Activated naive CD8-positive, alpha-beta T cell treated with anti-CD3 and anti-CD28 coated beads for 36 hours (primary cell): ENCODE results near the gene LRP5. TPM values are rescaled to one million over a fixed set of nuclear protein-coding genes. Genes with fewer than 3 reads are reported as not detected.
"Not testable (repeated sequence)": the region's sequence is repeated elsewhere in the genome, so short reads cannot be mapped to it uniquely, and the experiment has no call there.

Experiments used
- DNase-seq: peaks from one replicate; pipeline ENCODE4 v3.0.0; 2021
- H3K27ac Mint-ChIP-seq: one replicate; pipeline ENCODE4 v1.8.0; 2022; ENCODE audit warnings: mild to moderate bottlenecking, moderate library complexity, mixed read lengths
- H3K27me3 Mint-ChIP-seq: one replicate; pipeline ENCODE4 v1.8.0; 2022; ENCODE audit warnings: mild to moderate bottlenecking, mixed read lengths
- H3K36me3 Mint-ChIP-seq: one replicate; pipeline ENCODE4 v1.8.0; 2021; ENCODE audit warnings: mild to moderate bottlenecking, mixed read lengths
- H3K4me1 Mint-ChIP-seq: one replicate; pipeline ENCODE4 v1.8.0; 2021; ENCODE audit warnings: mixed read lengths
- H3K4me3 Mint-ChIP-seq: one replicate; pipeline ENCODE4 v1.8.0; 2022; ENCODE audit warnings: mild to moderate bottlenecking, moderate library complexity, mixed read lengths
- H3K9me3 Mint-ChIP-seq: one replicate; pipeline ENCODE4 v1.8.0; 2022; ENCODE audit warnings: mixed read lengths
- total RNA-seq, 2 experiments: library from RNA; stranded (reverse); gene quantifications; one replicate each; pipeline ENCODE4 v1.2.3, GENCODE V29; 2021

The LRP5 gene
- total RNA-seq, 2 experiments from 2014 or later = 12.7 to 15.4 TPM

DNA sequence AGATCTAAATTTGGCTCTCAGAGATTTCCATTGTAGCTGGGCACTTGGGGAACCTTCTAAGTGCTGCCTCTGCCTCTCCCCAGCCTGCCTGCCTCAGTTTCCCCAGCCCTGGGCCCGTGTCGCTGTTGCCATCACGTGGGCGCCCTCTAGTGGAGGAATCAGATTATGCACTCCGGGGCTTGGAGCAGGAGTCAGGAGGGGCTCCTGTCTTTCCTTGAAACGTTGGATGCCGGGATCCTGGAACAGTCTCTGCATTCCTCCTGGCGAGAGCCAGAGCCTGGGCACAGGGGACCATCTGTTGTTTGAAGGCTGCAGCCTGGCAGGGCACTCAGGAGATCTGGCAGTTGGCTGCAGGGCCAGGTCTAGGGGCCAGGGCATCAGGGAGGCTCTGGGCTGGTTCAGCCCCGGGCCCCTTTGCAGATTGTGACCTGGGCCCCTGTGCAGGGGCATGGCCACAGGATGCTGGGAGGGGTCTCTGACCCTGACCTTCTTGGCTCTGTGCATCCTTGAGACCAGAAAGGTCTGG lies 71.6 kb downstream of the LRP5 start:
- no peaks in the 10 kb centered on the region for H3K27me3 Mint-ChIP-seq
- H3K9me3 Mint-ChIP-seq = no peaks in the 10 kb centered on the region
- no peak overlapping the region for H3K27ac Mint-ChIP-seq
- H3K4me3 Mint-ChIP-seq = no peak overlapping the region
- DNase-seq = peak; percentile 55
- H3K36me3 Mint-ChIP-seq = no peaks in the 10 kb centered on the region
- peaks cover 17% of the 10 kb centered on the region for H3K4me1 Mint-ChIP-seq

- Mint-ChIP-seq H3K4me3 (no peak overlapping the region), H3K4me1 (peaks cover 17% of the 10 kb centered on the region), H3K36me3 (no peaks in the 10 kb centered on the region), H3K27ac (no peak overlapping the region), H3K27me3 (no peaks in the 10 kb centered on the region), H3K9me3 (no peaks in the 10 kb centered on the region)
- no peak for DNase-seq
These were observed 72.2 kb downstream of the LRP5 start for GRCh38 chr11:68384530-68385081.

DNA sequence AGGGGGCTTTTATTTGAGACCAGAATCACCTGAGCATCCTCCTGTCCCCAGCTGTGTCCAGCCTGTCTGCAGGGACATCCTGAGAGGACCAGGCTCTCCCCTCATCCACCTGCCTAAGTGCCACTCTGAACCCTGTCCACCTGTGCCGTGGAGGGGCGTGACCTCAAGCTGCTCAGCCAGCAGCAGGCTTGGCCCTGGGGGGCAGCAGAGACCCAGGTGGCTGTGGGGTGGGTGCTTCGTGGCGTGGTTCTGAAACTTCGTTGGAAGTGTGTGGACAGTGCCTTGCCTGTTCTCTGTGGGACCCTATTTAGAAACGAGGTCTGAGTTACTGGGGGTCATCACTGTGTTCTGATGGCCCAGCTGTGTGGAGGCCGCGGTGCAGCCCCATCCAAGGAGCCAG lies 72.7 kb downstream of the LRP5 start:
- Mint-ChIP-seq H3K4me1 (peaks cover 12% of the 10 kb centered on the region), H3K9me3 (no peaks in the 10 kb centered on the region), H3K36me3 (no peaks in the 10 kb centered on the region), H3K4me3 (no peak overlapping the region), H3K27me3 (no peaks in the 10 kb centered on the region), H3K27ac (no peak overlapping the region)
- no peak for DNase-seq

- Mint-ChIP-seq H3K4me1 (peaks cover 2% of the 10 kb centered on the region), H3K4me3 (no peak overlapping the region), H3K9me3 (no peaks in the 10 kb centered on the region), H3K27me3 (no peaks in the 10 kb centered on the region), H3K27ac (no peak overlapping the region), H3K36me3 (no peaks in the 10 kb centered on the region)
- no peak for DNase-seq
These were observed 74.1 kb downstream of the LRP5 start for GRCh38 chr11:68386331-68386978.

GRCh38 chr11:68387840-68388239 lies 75.4 kb downstream of the LRP5 start:
- DNase-seq = no peak
- no peak overlapping the region for H3K27ac Mint-ChIP-seq
- no peak overlapping the region for H3K4me3 Mint-ChIP-seq
- no peaks in the 10 kb centered on the region for H3K9me3 Mint-ChIP-seq
- H3K4me1 Mint-ChIP-seq = peaks cover 2% of the 10 kb centered on the region
- H3K27me3 Mint-ChIP-seq = no peaks in the 10 kb centered on the region
- H3K36me3 Mint-ChIP-seq = no peaks in the 10 kb centered on the region

DNA sequence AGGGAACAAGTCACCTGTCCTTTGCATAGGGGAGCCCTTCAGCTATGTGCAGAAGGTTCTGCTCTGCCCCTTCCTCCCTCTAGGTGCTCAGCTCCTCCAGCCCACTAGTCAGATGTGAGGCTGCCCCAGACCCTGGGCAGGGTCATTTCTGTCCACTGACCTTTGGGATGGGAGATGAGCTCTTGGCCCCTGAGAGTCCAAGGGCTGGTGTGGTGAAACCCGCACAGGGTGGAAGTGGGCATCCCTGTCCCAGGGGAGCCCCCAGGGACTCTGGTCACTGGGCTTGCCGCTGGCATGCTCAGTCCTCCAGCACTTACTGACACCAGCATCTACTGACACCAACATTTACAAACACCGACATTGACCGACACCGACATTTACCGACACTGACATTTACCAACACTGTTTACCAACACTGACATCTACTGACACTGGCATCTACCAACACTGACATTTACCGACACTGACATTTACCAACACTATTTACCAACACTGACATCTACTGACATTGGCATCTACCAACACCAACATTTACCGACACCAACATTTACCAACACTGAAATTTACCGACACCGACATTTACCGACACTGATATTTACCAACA lies 76.3 kb downstream of the LRP5 start:
- no peak overlapping the region for H3K4me3 Mint-ChIP-seq
- H3K4me1 Mint-ChIP-seq = peaks cover 2% of the 10 kb centered on the region
- no peaks in the 10 kb centered on the region for H3K27me3 Mint-ChIP-seq
- DNase-seq = no peak
- H3K36me3 Mint-ChIP-seq = no peaks in the 10 kb centered on the region
- no peaks in the 10 kb centered on the region for H3K9me3 Mint-ChIP-seq
- no peak overlapping the region for H3K27ac Mint-ChIP-seq

DNA sequence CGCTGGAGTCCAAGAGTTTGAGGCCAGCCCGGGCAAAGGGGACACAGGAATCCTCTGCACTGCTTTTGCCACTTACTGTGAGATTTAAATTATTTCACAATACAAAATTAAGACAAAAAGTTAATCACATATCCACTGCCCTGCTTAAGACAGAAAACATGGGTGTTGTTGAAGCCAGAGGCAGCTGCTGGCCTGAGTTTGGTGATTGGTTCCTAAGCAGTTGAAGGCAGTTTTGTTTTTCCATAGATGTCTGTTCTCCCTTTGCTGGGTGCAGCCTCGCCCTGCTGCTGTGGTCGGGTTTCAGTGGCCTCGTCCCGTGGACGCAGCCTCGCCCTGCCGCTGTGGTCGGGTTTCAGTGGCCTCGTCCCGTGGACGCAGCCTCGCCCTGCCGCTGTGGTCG lies 77.9 kb downstream of the LRP5 start:
- Mint-ChIP-seq H3K27ac (no peak overlapping the region), H3K4me1 (no peaks in the 10 kb centered on the region), H3K27me3 (no peaks in the 10 kb centered on the region), H3K9me3 (no peaks in the 10 kb centered on the region), H3K36me3 (no peaks in the 10 kb centered on the region), H3K4me3 (no peak overlapping the region)
- DNase-seq = no peak

DNA sequence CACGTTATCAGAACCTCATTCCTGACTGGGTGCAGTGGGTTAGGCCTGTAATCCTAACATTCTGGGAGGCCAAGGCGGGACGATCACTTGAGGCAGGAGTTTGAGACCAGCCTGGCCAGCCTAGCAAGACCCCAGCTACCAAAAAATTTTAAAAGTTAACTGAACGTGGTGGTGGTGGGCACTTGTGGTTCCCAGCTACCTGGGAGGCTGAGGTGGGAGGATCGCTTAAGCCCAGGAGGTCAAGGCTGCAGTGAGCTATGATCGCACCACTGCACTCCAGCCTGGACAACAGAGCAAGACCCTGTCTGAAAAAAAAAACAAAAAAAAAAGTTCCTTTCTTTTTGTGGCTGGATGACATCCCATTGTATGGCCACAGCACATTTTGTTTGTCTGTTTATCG lies 80.4 kb downstream of the LRP5 start:
- H3K4me1 Mint-ChIP-seq = no peaks in the 10 kb centered on the region
- no peaks in the 10 kb centered on the region for H3K36me3 Mint-ChIP-seq
- no peak overlapping the region for H3K27ac Mint-ChIP-seq
- DNase-seq = no peak
- H3K27me3 Mint-ChIP-seq = no peaks in the 10 kb centered on the region
- no peaks in the 10 kb centered on the region for H3K9me3 Mint-ChIP-seq
- H3K4me3 Mint-ChIP-seq = no peak overlapping the region

DNA sequence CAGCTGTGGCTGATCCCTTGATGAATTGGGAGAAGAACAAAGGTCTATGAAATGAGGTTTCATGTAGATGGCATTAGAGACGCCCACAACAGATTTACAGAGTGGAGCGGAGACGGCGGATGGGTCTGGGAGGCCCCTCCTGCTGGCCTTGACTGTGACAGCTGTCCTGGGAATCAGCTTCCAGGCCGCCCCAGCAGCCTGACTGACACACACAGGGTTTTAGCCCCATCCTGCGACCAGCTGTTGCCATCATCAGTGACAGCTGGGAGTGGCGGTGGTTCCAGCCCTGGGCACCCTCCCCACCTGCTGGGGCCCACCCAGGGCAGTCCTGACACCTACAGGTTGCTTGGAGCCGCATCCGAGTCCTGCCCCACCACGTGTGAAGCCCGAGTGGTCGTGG lies 84.1 kb downstream of the LRP5 start:
- Mint-ChIP-seq H3K36me3 (no peaks in the 10 kb centered on the region), H3K27ac (no peak overlapping the region), H3K4me1 (no peaks in the 10 kb centered on the region), H3K27me3 (no peaks in the 10 kb centered on the region), H3K4me3 (no peak overlapping the region), H3K9me3 (no peaks in the 10 kb centered on the region)
- no peak for DNase-seq

GRCh38 chr11:68397256-68397655 lies 84.9 kb downstream of the LRP5 start:
- Mint-ChIP-seq H3K4me3 (no peak overlapping the region), H3K4me1 (no peaks in the 10 kb centered on the region), H3K9me3 (no peaks in the 10 kb centered on the region), H3K27me3 (no peaks in the 10 kb centered on the region), H3K36me3 (no peaks in the 10 kb centered on the region), H3K27ac (no peak overlapping the region)
- DNase-seq = no peak

DNA sequence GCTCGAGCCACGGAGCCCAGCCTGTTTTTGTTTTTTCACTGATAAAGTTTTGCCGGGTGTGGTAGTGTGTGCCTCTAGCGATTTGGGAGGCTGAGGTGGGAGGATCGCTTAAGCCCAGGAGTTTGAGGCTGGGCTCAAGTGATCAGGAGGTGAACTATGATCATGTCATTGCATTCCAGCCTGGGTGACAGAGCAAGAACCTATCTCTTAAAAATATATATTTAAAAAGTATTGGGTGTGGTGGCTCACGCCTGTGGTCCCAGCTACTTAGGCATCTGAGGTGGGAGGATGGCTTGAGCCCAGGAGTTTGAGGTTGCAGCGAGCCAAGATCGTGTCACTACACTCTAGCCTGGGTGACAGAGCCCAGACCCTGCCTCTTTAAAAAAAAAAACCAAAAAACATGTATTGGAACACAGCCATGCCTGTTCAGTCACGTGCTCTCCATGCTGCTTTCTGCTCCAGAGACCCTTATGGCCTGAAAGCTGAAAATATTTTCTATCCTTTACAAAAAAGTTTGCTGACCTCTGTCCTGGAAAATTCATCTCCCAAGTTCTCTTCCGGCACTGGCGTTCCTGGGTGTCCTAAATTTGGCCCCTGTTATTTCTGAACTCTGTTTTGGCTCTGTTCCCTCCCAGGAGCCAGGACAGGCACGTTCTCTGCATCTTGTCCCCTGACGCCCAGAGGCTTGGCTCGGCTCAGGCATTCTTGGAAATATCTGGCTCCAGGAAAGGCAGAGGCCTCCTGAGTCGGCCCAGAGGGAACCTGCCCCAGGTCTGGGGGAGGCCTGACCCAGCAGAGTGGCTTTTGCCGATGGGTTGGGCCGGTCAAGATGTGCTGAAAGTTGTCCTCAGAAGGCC lies 86.8 kb downstream of the LRP5 start:
- no peak for DNase-seq
- Mint-ChIP-seq H3K27ac (no peak overlapping the region), H3K36me3 (no peaks in the 10 kb centered on the region), H3K4me3 (no peak overlapping the region), H3K27me3 (no peaks in the 10 kb centered on the region), H3K9me3 (no peaks in the 10 kb centered on the region), H3K4me1 (no peaks in the 10 kb centered on the region)

- no peak overlapping the region for H3K27ac Mint-ChIP-seq
These were observed 87.5 kb downstream of the LRP5 start for GRCh38 chr11:68399916-68400315.

DNA sequence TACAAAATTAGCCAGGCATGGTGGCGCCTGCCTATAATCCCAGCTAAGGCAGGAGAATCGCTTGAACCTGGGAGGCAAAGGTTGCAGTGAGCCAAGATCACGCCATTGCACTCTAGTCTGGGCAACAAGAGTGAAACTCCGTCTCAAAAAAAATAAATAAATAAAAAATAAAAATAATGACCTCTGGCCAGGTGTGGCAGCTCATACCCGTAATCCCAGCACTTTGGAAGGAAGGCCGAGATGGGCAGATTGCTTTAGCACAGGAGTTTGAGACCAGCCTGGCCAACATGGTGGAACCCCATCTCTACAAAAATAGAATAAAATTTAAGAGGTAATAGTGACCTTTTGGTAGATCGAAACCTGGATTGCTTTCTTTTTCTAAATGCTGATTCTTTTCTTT lies 88.2 kb downstream of the LRP5 start:
- not testable (repeated sequence) for H3K27ac Mint-ChIP-seq, H3K4me1 Mint-ChIP-seq, H3K36me3 Mint-ChIP-seq, H3K9me3 Mint-ChIP-seq, DNase-seq, H3K27me3 Mint-ChIP-seq, H3K4me3 Mint-ChIP-seq

More at GRCh38 chr11:68399916-68400315, 87.5 kb downstream of the LRP5 start:
- H3K36me3 Mint-ChIP-seq = no peaks in the 10 kb centered on the region
- H3K4me1 Mint-ChIP-seq = no peaks in the 10 kb centered on the region
- no peaks in the 10 kb centered on the region for H3K9me3 Mint-ChIP-seq
- no peak overlapping the region for H3K4me3 Mint-ChIP-seq
- no peaks in the 10 kb centered on the region for H3K27me3 Mint-ChIP-seq
- no peak for DNase-seq

DNA sequence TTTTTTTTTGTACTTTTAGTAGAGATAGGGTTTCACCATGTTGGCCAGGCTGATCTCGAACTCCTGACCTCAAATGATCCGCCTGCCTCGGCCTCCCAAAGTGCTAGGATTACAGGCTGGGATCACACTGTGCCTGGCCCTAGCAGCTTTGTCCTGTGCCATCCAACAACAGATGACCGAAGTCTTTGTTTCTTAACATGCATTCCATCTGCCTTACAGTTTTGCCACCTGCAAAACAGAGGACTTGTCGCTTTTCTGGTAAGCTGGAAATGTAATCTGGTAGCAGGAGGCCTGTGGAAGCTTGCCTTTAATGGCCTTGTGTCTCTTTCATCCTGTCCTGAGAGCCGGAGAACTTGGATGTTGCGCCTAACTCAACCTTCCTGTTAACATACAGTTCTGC lies 89.5 kb downstream of the LRP5 start:
- DNase-seq = no peak
- Mint-ChIP-seq H3K27me3 (no peaks in the 10 kb centered on the region), H3K4me3 (no peak overlapping the region), H3K9me3 (no peaks in the 10 kb centered on the region), H3K4me1 (no peaks in the 10 kb centered on the region), H3K36me3 (peaks cover under 1% of the 10 kb centered on the region), H3K27ac (no peak overlapping the region)

GRCh38 chr11:68402355-68403031 lies 90.1 kb downstream of the LRP5 start:
- Mint-ChIP-seq H3K4me1 (no peaks in the 10 kb centered on the region), H3K27ac (no peak overlapping the region), H3K27me3 (no peaks in the 10 kb centered on the region), H3K4me3 (no peak overlapping the region), H3K9me3 (no peaks in the 10 kb centered on the region), H3K36me3 (peaks cover 2% of the 10 kb centered on the region)
- DNase-seq = no peak
